ENCODE results near the gene SDR42E2. TPM values are rescaled to one million over a fixed set of nuclear protein-coding genes. Genes with fewer than 3 reads are reported as not detected.
A peak's percentile ranks its signal among the peaks of the same experiment; 100 is the strongest.

Gene SDR42E2
- total and polyA plus RNA-seq, 10 of the 15 experiments (the other 5 are each of a cell fraction or from before 2014, with no cell fraction given), result 0.01 to 0.09 (median 0.08) TPM; not detected in 4

DNA sequence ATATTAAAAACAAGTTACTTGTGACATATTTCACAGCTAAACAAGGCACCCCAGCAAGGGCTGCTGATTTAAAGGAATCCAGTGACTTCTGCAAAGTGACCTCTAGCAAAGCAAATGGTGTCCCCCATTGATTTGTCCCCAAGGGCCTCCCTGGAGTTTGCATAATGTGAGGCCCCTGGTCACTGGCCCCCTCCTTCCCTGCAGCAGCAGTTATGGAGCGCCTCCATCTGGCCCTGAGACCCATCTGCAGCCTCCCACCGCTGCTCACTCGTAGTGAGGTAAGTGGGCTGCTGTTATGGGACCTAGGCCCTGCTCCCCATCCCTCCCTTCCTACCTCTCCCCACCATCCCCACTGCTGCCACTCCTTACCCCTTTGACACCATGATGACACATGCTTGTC is 24.2 kb downstream of the SDR42E2 start:
- Histone ChIP-seq H2AFZ (ENCODE audit: control insufficient read depth, low read depth, low read length) (no peak overlapping the region), H3K79me2 (ENCODE audit: control insufficient read depth, insufficient read depth, low read length) (no peaks in the 10 kb centered on the region), H3K9me3 (replicated peaks; ENCODE audit: control insufficient read depth, insufficient read depth, low read length) (no peaks in the 10 kb centered on the region), H4K20me1 (ENCODE audit: control insufficient read depth, insufficient read depth) (no peaks in the 10 kb centered on the region), H3K27ac (ENCODE audit: control insufficient read depth, insufficient read depth) (no peak overlapping the region), H3K4me1 (ENCODE audit: control insufficient read depth, insufficient read depth, low read length) (peaks cover 18% of the 10 kb centered on the region), H3K9ac (ENCODE audit: control insufficient read depth, insufficient read depth, low read length) (no peak overlapping the region), H3K4me2 (ENCODE audit: control insufficient read depth, insufficient read depth) (no peak overlapping the region), H3K4me3 (no peak overlapping the region), H3K36me3 (ENCODE audit: control insufficient read depth in 2 of 2, insufficient read depth in 2 of 2, low read length in 1 of 2) (no peaks in the 10 kb centered on the region), H3K27me3 (replicated peaks in 1 of 2; ENCODE audit: control insufficient read depth in 2 of 2, insufficient read depth in 2 of 2, low read length in 1 of 2) (no peaks in the 10 kb centered on the region)
- SMC1A ChIA-PET (ENCODE audit: uncharacterized antibody, unreplicated experiment), result interaction anchor here (0.6 to 6.0 kb wide), 7 partner anchors 14 to 186 kb away, joined by 3 to 69 read pairs (median 8); partner anchors contain the start of genes MOSMO and PDZD9
- in situ Hi-C loops (cut with MboI), result loop anchor here (5.0 kb wide), 1 partner anchor 84 kb away; no protein-coding TSS in a partner anchor
- CTCF ChIA-PET, result interaction anchor here (0.9 to 7.4 kb wide), 10 partner anchors 36 to 1248 kb away, joined by 3 to 103 read pairs (median 4); partner anchors contain the start of genes MOSMO and PDZD9
- WGBS (ENCODE audit: insufficient coverage, insufficient replicate concordance, low lambda C conversion rate, missing lambda C conversion rate), result 67% methylated on average over 3 of the region's 3 CpGs
- intact Hi-C loops (cut with micrococcal nuclease; ENCODE audit: unreplicated experiment), result no loop called here
- TF ChIP-seq ZNF384 (IDR thresholded peaks at IDR 0.05; ENCODE audit: borderline replicate concordance, low read depth, low read length) (no peak), PML (IDR thresholded peaks at IDR 0.05; ENCODE audit: low read length) (no peak), BHLHE40 (IDR thresholded peaks at IDR 0.05; ENCODE audit: borderline replicate concordance in 1 of 2, low read depth in 2 of 2, low read length in 1 of 2) (no peak)
- TF ChIP-seq, protein P1, sequence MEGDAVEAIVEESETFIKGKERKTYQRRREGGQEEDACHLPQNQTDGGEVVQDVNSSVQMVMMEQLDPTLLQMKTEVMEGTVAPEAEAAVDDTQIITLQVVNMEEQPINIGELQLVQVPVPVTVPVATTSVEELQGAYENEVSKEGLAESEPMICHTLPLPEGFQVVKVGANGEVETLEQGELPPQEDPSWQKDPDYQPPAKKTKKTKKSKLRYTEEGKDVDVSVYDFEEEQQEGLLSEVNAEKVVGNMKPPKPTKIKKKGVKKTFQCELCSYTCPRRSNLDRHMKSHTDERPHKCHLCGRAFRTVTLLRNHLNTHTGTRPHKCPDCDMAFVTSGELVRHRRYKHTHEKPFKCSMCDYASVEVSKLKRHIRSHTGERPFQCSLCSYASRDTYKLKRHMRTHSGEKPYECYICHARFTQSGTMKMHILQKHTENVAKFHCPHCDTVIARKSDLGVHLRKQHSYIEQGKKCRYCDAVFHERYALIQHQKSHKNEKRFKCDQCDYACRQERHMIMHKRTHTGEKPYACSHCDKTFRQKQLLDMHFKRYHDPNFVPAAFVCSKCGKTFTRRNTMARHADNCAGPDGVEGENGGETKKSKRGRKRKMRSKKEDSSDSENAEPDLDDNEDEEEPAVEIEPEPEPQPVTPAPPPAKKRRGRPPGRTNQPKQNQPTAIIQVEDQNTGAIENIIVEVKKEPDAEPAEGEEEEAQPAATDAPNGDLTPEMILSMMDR (IDR thresholded peaks at IDR 0.05 in 2 of 3, conservative IDR thresholded peaks at IDR 0.05 in 1 of 3; ENCODE audit: control insufficient read depth in 2 of 3, extremely low read depth in 1 of 3, insufficient read depth in 1 of 3, low read depth in 3 of 3, low read length in 3 of 3), result peak in 2 of 3 experiments; percentile 24 to 33; a peak in 4 of 6 replicates
- TF ChIP-seq, protein P2, sequence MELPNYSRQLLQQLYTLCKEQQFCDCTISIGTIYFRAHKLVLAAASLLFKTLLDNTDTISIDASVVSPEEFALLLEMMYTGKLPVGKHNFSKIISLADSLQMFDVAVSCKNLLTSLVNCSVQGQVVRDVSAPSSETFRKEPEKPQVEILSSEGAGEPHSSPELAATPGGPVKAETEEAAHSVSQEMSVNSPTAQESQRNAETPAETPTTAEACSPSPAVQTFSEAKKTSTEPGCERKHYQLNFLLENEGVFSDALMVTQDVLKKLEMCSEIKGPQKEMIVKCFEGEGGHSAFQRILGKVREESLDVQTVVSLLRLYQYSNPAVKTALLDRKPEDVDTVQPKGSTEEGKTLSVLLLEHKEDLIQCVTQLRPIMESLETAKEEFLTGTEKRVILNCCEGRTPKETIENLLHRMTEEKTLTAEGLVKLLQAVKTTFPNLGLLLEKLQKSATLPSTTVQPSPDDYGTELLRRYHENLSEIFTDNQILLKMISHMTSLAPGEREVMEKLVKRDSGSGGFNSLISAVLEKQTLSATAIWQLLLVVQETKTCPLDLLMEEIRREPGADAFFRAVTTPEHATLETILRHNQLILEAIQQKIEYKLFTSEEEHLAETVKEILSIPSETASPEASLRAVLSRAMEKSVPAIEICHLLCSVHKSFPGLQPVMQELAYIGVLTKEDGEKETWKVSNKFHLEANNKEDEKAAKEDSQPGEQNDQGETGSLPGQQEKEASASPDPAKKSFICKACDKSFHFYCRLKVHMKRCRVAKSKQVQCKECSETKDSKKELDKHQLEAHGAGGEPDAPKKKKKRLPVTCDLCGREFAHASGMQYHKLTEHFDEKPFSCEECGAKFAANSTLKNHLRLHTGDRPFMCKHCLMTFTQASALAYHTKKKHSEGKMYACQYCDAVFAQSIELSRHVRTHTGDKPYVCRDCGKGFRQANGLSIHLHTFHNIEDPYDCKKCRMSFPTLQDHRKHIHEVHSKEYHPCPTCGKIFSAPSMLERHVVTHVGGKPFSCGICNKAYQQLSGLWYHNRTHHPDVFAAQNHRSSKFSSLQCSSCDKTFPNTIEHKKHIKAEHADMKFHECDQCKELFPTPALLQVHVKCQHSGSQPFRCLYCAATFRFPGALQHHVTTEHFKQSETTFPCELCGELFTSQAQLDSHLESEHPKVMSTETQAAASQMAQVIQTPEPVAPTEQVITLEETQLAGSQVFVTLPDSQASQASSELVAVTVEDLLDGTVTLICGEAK (IDR thresholded peaks at IDR 0.05; ENCODE audit: borderline replicate concordance), result no peak
- BruUV-seq (replicated peaks), result no TSS peak
- RAD21 ChIA-PET (ENCODE audit: unreplicated experiment), result interaction anchor here (0.6 to 3.9 kb wide), 5 partner anchors 21 to 540 kb away, joined by 3 to 68 read pairs (median 4); partner anchors contain the start of gene PDZD9
- DNase-seq (ENCODE audit: low read depth, low spot score), result no peak
- POLR2A ChIA-PET, result interaction anchor here (0.5 kb wide), 2 partner anchors 73 to 167 kb away, joined by 3 to 5 read pairs; no protein-coding TSS in a partner anchor
- FAIRE-seq, result no peak
- ATAC-seq, result no peak

All from GM12878 (cell line).